Calu3 (cell line): ENCODE data around the gene NID2. TPM values are rescaled to one million over a fixed set of nuclear protein-coding genes. Genes with fewer than 3 reads are reported as not detected.

Experiments
- BruUV-seq: library from RNA; stranded (reverse); fragments of 400-500 nt; replicated peaks from 2 replicates; lab custom pipeline; 2021; lab: Mats Ljungman, UMichigan
- CTCF ChIA-PET: fragments of 300-600 bp; sonication (Branson Sonifier 250); formaldehyde crosslinking; loops from one replicate; lab custom pipeline; 2022; ENCODE audit warnings: antibody characterized with exemption; lab: Charles Lee
- DNase-seq: peaks from one replicate; pipeline ENCODE4 v3.0.0; 2022
- H3K27ac Mint-ChIP-seq: one replicate; pipeline ENCODE4 v1.8.0; 2022; ENCODE audit warnings: mixed read lengths; ENCODE audit not compliant: unreplicated experiment
- H3K27me3 Mint-ChIP-seq: one replicate; pipeline ENCODE4 v1.8.0; 2022; ENCODE audit warnings: mixed read lengths; ENCODE audit not compliant: unreplicated experiment
- H3K36me3 Mint-ChIP-seq: one replicate; pipeline ENCODE4 v1.8.0; 2022; ENCODE audit warnings: mild to moderate bottlenecking, moderate library complexity, mixed read lengths; ENCODE audit not compliant: insufficient read depth, unreplicated experiment
- H3K4me1 Mint-ChIP-seq: one replicate; pipeline ENCODE4 v1.8.0; 2022; ENCODE audit warnings: mild to moderate bottlenecking, low read depth, mixed read lengths; ENCODE audit not compliant: unreplicated experiment
- H3K4me3 Mint-ChIP-seq: one replicate; pipeline ENCODE4 v1.8.0; 2022; ENCODE audit warnings: mild to moderate bottlenecking, low read depth, moderate library complexity, mixed read lengths; ENCODE audit not compliant: unreplicated experiment
- H3K9me3 Mint-ChIP-seq: one replicate; pipeline ENCODE4 v1.8.0; 2022; ENCODE audit warnings: low read depth, mixed read lengths; ENCODE audit not compliant: unreplicated experiment
- intact Hi-C: fragments of 100-400 bp; cut with micrococcal nuclease; formaldehyde crosslinking; loops from one replicate; pipeline ENCODE4 v1.10.0; 2022; ENCODE audit not compliant: unreplicated experiment
- total RNA-seq: library from RNA; stranded (reverse); gene quantifications from 2 replicates; pipeline ENCODE4 v1.2.3, GENCODE V29; 2022
- TF ChIP-seq, protein P1 (sequence below): fragments of 200-600 bp; IDR thresholded peaks from one replicate; pipeline ENCODE4 v1.8.0; 2022; ENCODE audit warnings: antibody characterized with exemption; ENCODE audit not compliant: unreplicated experiment

The NID2 gene
- total RNA-seq, 1 experiment from 2014 or later: not detected

DNA sequence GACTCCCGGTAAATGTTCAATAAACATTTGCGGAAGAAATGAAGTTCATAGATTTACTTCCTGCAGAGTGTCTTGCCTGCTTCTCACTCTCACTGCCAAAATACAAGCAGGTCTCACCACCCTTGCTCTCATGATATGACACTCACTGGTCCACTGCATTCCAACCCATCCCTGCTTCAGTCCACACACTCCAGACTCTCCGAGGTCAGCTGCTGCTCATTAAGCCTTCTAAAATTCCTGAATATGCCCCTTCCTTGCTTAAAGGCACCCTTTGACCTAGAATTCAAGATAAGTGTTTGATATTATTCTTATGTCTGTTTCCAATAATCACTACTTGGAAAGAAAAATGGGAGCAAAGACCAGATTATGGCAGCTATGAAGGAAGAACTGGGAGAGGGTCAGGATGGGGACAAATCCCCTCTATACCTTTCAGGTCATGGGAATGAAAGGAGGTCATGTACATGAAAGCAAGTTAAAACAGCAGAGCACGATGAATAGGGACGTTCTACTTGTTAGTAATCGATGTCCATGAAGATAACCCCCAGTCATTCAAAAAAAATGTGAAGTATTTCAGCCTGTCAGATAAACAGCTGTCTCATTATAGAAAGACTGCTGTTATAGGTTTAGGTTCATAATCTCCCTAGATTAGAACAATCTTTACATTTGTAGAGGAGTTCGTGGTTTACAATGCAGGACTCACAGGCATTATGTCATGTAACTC lies 10.5 kb upstream of the NID2 start:
- TF ChIP-seq, protein P1, sequence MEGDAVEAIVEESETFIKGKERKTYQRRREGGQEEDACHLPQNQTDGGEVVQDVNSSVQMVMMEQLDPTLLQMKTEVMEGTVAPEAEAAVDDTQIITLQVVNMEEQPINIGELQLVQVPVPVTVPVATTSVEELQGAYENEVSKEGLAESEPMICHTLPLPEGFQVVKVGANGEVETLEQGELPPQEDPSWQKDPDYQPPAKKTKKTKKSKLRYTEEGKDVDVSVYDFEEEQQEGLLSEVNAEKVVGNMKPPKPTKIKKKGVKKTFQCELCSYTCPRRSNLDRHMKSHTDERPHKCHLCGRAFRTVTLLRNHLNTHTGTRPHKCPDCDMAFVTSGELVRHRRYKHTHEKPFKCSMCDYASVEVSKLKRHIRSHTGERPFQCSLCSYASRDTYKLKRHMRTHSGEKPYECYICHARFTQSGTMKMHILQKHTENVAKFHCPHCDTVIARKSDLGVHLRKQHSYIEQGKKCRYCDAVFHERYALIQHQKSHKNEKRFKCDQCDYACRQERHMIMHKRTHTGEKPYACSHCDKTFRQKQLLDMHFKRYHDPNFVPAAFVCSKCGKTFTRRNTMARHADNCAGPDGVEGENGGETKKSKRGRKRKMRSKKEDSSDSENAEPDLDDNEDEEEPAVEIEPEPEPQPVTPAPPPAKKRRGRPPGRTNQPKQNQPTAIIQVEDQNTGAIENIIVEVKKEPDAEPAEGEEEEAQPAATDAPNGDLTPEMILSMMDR: no peak
- no TSS peak for BruUV-seq
- CTCF ChIA-PET: interaction anchor here (1.4 kb wide), 1 partner anchor 8 kb away, joined by 5 read pairs; no protein-coding TSS in a partner anchor
- peaks cover 32% of the 10 kb centered on the region for H3K4me1 Mint-ChIP-seq
- no peak overlapping the region for H3K27ac Mint-ChIP-seq
- no peak for DNase-seq
- peaks cover 12% of the 10 kb centered on the region for H3K27me3 Mint-ChIP-seq
- H3K4me3 Mint-ChIP-seq: no peak overlapping the region
- H3K36me3 Mint-ChIP-seq: no peaks in the 10 kb centered on the region
- peaks cover 3% of the 10 kb centered on the region for H3K9me3 Mint-ChIP-seq
- intact Hi-C loops: no loop called here

- intact Hi-C loops: no loop called here
- no peak for DNase-seq
- Mint-ChIP-seq H3K36me3 (no peaks in the 10 kb centered on the region), H3K27me3 (peaks cover 13% of the 10 kb centered on the region), H3K4me1 (peaks cover 32% of the 10 kb centered on the region), H3K4me3 (no peak overlapping the region), H3K27ac (no peak overlapping the region), H3K9me3 (no peaks in the 10 kb centered on the region)
- no TSS peak for BruUV-seq
- CTCF ChIA-PET: no interaction called here
- TF ChIP-seq, protein P1: no peak
Observed at GRCh38 chr14:52078721-52079120, 9.9 kb upstream of the NID2 start.

GRCh38 chr14:52078095-52078531 lies 9.3 kb upstream of the NID2 start:
- no peak for DNase-seq
- CTCF ChIA-PET: no interaction called here
- Mint-ChIP-seq H3K27me3 (peaks cover 16% of the 10 kb centered on the region), H3K36me3 (no peaks in the 10 kb centered on the region), H3K9me3 (no peaks in the 10 kb centered on the region), H3K4me3 (no peak overlapping the region), H3K27ac (no peak overlapping the region), H3K4me1 (peaks cover 32% of the 10 kb centered on the region)
- TF ChIP-seq, protein P1: no peak
- intact Hi-C loops: no loop called here
- no TSS peak for BruUV-seq

GRCh38 chr14:52077256-52077979 lies 8.6 kb upstream of the NID2 start:
- TF ChIP-seq, protein P1: no peak
- intact Hi-C loops: no loop called here
- H3K36me3 Mint-ChIP-seq: no peaks in the 10 kb centered on the region
- no TSS peak for BruUV-seq
- peaks cover 32% of the 10 kb centered on the region for H3K4me1 Mint-ChIP-seq
- no peak for DNase-seq
- H3K9me3 Mint-ChIP-seq: no peaks in the 10 kb centered on the region
- H3K27me3 Mint-ChIP-seq: peaks cover 22% of the 10 kb centered on the region
- no peak overlapping the region for H3K4me3 Mint-ChIP-seq
- H3K27ac Mint-ChIP-seq: no peak overlapping the region
- CTCF ChIA-PET: no interaction called here
